B cell (primary cell): ENCODE measurements around the gene IL1A. TPM values are rescaled to one million over a fixed set of nuclear protein-coding genes. Genes with fewer than 3 reads are reported as not detected.

Experiments
- ATAC-seq: fragments of 200-7000 bp; cut with Tn5 transposase; one replicate; pipeline ENCODE4 v1.10.0; 2021; ENCODE audit warnings: low read depth, mild to moderate bottlenecking, moderate number of reproducible peaks, moderate library complexity
- CTCF ChIA-PET: fragments of 350-600 bp; sonication (Branson Sonifier 250); formaldehyde crosslinking; loops from one replicate; lab custom pipeline; 2021; ENCODE audit warnings: antibody characterized with exemption, inconsistent platforms; lab: Charles Lee
- POLR2A ChIA-PET: fragments of 350-600 bp; sonication (Branson Sonifier 250); formaldehyde crosslinking; loops from one replicate; lab custom pipeline; 2021; ENCODE audit warnings: antibody characterized with exemption; lab: Charles Lee
- DNase-seq: peaks from one replicate; pipeline ENCODE4 v3.0.0; 2013
- H2AFZ ChIP-seq: 2 replicates; pipeline ENCODE4 v1.6.1; 2012; ENCODE audit warnings: mild to moderate bottlenecking, low read depth, low read length; ENCODE audit not compliant: insufficient read depth, poor library complexity, severe bottlenecking
- H3K27ac ChIP-seq, 2 donors: 1 replicate in 1 of 2; 2 replicates in 1 of 2; pipeline ENCODE4 v1.5.1; 2012 to 2013; ENCODE audit warnings: low read length in 2 of 2, mild to moderate bottlenecking in 2 of 2, moderate library complexity in 1 of 2
- H3K27me3 ChIP-seq, 4 experiments: fragments of 200-600 bp in 1 of 4; sonication (generic) in 1 of 4; replicated peaks in 1 of 4; 1 replicate in 2 of 4; 2 replicates in 2 of 4; pipeline versions ENCODE4 v1.6.1 to v1.7.0; 2013 to 2016; ENCODE audit warnings: low read length in 3 of 4, mild to moderate bottlenecking in 2 of 4, mixed read lengths in 1 of 4, moderate library complexity in 1 of 4; ENCODE audit not compliant: insufficient read depth in 4 of 4, control insufficient read depth in 3 of 4; ENCODE audit errors: control extremely low read depth in 1 of 4
- H3K36me3 ChIP-seq, 2 experiments: replicated peaks in 1 of 2; 1 replicate in 1 of 2; 2 replicates in 1 of 2; pipeline versions ENCODE4 v1.6.1 to v1.7.1; 2013; ENCODE audit warnings: low read length in 1 of 2; ENCODE audit not compliant: insufficient read depth in 2 of 2, control insufficient read depth in 1 of 2; ENCODE audit errors: control extremely low read depth in 1 of 2, extremely low read depth in 1 of 2
- H3K4me1 ChIP-seq, 2 donors: fragments of 200-600 bp in 1 of 2; sonication (generic) in 1 of 2; 1 replicate in 1 of 2; 2 replicates in 1 of 2; pipeline versions ENCODE4 v1.5.1 to v1.6.1; 2013 to 2017; ENCODE audit warnings: low read length in 2 of 2; ENCODE audit not compliant: control insufficient read depth in 2 of 2, insufficient read depth in 2 of 2
- H3K4me2 ChIP-seq: replicated peaks from 2 replicates; pipeline ENCODE3; 2012; ENCODE audit warnings: mild to moderate bottlenecking, low read depth, low read length; ENCODE audit not compliant: poor library complexity, severe bottlenecking
- H3K4me3 ChIP-seq, 5 experiments: fragments of 200-600 bp in 1 of 5; sonication (generic) in 1 of 5; 1 replicate in 3 of 5; 2 replicates in 2 of 5; pipeline versions ENCODE4 v1.5.1 to v1.7.0; 2011 to 2016; ENCODE audit warnings: low read length in 4 of 5, mild to moderate bottlenecking in 4 of 5, low read depth in 2 of 5, control low read depth in 1 of 5, moderate library complexity in 1 of 5; ENCODE audit not compliant: insufficient read depth in 1 of 5; ENCODE audit errors: control extremely low read depth in 1 of 5, extremely low read depth in 1 of 5
- H3K79me2 ChIP-seq: fragments of 200-600 bp; sonication (generic); one replicate; pipeline ENCODE4 v1.6.0; 2016; ENCODE audit warnings: low read length; ENCODE audit not compliant: control insufficient read depth, insufficient read depth
- H3K9ac ChIP-seq: fragments of 200-600 bp; sonication (generic); 2 replicates; pipeline ENCODE4 v1.6.1; 2017; ENCODE audit warnings: mild to moderate bottlenecking, low read length, moderate library complexity
- H3K9me3 ChIP-seq, 3 donors: one replicate each; pipeline versions ENCODE4 v1.6.1 to v1.7.1; 2013; ENCODE audit warnings: low read length in 2 of 3; ENCODE audit not compliant: control insufficient read depth in 2 of 3, insufficient read depth in 1 of 3; ENCODE audit errors: control extremely low read depth in 1 of 3
- H4K20me1 ChIP-seq: 2 replicates; pipeline ENCODE4 v1.6.0; 2012; ENCODE audit warnings: mild to moderate bottlenecking, low read length; ENCODE audit not compliant: insufficient read depth, control insufficient read depth, poor library complexity, severe bottlenecking
- H3K27ac Mint-ChIP-seq: one replicate; pipeline ENCODE4 v1.8.0; 2021; ENCODE audit warnings: mixed read lengths
- H3K27me3 Mint-ChIP-seq: one replicate; pipeline ENCODE4 v1.8.0; 2021; ENCODE audit warnings: mixed read lengths
- H3K4me1 Mint-ChIP-seq: one replicate; pipeline ENCODE4 v1.8.0; 2021; ENCODE audit warnings: mixed read lengths
- H3K4me3 Mint-ChIP-seq: one replicate; pipeline ENCODE4 v1.8.0; 2021; ENCODE audit warnings: mixed read lengths
- H3K9me3 Mint-ChIP-seq: one replicate; pipeline ENCODE4 v1.8.0; 2022; ENCODE audit warnings: mixed read lengths; ENCODE audit not compliant: insufficient read depth
- EZH2 ChIP-seq: IDR thresholded peaks from 2 replicates; pipeline ENCODE4 v1.6.1; 2012; ENCODE audit warnings: borderline replicate concordance, low read depth, mild to moderate bottlenecking, moderate library complexity, low read length; ENCODE audit not compliant: insufficient read depth, poor library complexity, severe bottlenecking
- WGBS: methylation state at CpG from one replicate; pipeline ENCODE4 v1.1.5; 2013; ENCODE audit warnings: missing lambda C conversion rate; ENCODE audit not compliant: insufficient coverage; 5-methylcytosine and 5-hydroxymethylcytosine counted together
- intact Hi-C: fragments of 100-400 bp; cut with micrococcal nuclease; formaldehyde crosslinking; loops from one replicate; pipeline ENCODE4 v1.10.0; 2022
- polyA plus RNA-seq: library from polyadenylated mRNA; depleted of rRNA; stranded (reverse); fragments of >200 nt; gene quantifications from 2 replicates; pipeline ENCODE4 v1.2.3, GENCODE V29; 2012
- total RNA-seq, 2 donors: library from RNA; stranded (reverse); fragments of 120-200 nt in 1 of 2; gene quantifications; 1 replicate in 1 of 2; 2 replicates in 1 of 2; pipeline versions ENCODE4 v1.2.3 to v1.2.4, GENCODE V29; 2013 to 2022
- TF ChIP-seq, protein P1 (sequence below): fragments of 200-600 bp; IDR thresholded peaks from one replicate; pipeline ENCODE4 v1.8.0; 2022; ENCODE audit warnings: antibody characterized with exemption, mild to moderate bottlenecking

Gene IL1A
- total and polyA plus RNA-seq, 2 donors (not counting 1 experiment from before 2014, with no cell fraction given), result 0.15 TPM; not detected in 1

DNA sequence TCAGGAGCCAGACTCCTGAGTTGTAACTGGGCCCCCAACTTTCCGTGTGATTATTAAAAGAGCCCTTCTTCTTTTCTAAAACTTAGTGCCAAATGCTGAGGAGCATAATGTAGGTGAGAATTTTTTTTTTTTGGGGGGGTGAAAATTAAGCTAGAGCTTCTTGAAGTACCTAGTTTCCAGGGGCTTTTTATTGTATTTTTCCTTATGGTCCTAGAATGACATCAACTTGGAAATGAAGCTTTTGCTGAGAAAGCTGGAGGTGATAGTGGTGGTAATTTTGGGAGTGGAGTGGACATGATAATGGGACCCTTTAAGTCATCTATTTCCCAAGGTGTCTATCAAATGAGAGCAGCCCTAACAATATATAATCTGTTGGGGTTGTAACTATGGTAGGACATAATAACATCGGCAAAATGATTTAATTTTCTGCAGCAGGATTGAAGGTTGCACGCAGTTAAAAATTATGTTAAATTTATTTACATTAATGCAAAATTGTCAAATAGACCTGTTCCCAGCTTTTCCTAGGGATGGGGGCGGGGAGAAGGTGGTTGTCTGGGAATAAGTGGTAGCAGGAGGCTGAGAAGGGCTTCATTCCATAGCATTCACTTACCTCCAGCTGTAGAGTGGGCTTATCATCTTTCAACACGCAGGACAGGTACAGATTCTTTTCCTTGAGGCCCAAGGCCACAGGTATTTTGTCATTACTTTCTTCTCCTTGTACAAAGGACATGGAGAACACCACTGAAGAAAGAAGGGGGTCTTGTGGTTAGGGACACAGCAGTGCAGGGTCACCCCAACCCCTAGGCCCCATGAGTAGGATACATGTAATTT is 46.6 kb upstream of the IL1A start:
- Histone ChIP-seq H3K27ac (no peak overlapping the region), H4K20me1 (no peaks in the 10 kb centered on the region), H3K9me3 (no peaks in the 10 kb centered on the region), H2AFZ (no peak overlapping the region), H3K79me2 (no peaks in the 10 kb centered on the region), H3K4me1 (peaks cover 13 to 17% of the 10 kb centered on the region in 2 donors), H3K27me3 (no peaks in the 10 kb centered on the region), H3K9ac (no peak overlapping the region), H3K4me2 (no peak overlapping the region), H3K36me3 (no peaks in the 10 kb centered on the region), H3K4me3 (no peak overlapping the region)
- intact Hi-C loops, result no loop called here
- no peak for ATAC-seq
- Mint-ChIP-seq H3K4me1 (peaks cover 16% of the 10 kb centered on the region), H3K9me3 (no peaks in the 10 kb centered on the region), H3K27ac (no peak overlapping the region), H3K27me3 (peaks cover 6% of the 10 kb centered on the region), H3K4me3 (peak overlapping the region; percentile 3)
- POLR2A ChIA-PET, result no interaction called here
- DNase-seq, result no peak
- CTCF ChIA-PET, result no interaction called here
- no CpG with 5 or more reads among the region's 5 CpGs for WGBS
- TF ChIP-seq, protein P1, sequence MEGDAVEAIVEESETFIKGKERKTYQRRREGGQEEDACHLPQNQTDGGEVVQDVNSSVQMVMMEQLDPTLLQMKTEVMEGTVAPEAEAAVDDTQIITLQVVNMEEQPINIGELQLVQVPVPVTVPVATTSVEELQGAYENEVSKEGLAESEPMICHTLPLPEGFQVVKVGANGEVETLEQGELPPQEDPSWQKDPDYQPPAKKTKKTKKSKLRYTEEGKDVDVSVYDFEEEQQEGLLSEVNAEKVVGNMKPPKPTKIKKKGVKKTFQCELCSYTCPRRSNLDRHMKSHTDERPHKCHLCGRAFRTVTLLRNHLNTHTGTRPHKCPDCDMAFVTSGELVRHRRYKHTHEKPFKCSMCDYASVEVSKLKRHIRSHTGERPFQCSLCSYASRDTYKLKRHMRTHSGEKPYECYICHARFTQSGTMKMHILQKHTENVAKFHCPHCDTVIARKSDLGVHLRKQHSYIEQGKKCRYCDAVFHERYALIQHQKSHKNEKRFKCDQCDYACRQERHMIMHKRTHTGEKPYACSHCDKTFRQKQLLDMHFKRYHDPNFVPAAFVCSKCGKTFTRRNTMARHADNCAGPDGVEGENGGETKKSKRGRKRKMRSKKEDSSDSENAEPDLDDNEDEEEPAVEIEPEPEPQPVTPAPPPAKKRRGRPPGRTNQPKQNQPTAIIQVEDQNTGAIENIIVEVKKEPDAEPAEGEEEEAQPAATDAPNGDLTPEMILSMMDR, result no peak
- no peak for TF ChIP-seq EZH2
